NT2/D1 (cell line): ENCODE measurements around the gene RTBDN.

Experiments
- DNase-seq: peaks from one replicate; pipeline ENCODE4 v3.0.0-alpha.2; 2011; ENCODE audit warnings: low read depth, low spot score
- H3K27me3 ChIP-seq: 2 replicates; pipeline ENCODE4 v1.6.0; 2011; ENCODE audit warnings: mild to moderate bottlenecking; ENCODE audit not compliant: insufficient read length, insufficient read depth
- H3K36me3 ChIP-seq: 2 replicates; pipeline ENCODE4 v1.6.1; 2011; ENCODE audit warnings: mild to moderate bottlenecking, low read length, mixed read lengths; ENCODE audit not compliant: insufficient read depth, insufficient read length
- H3K4me1 ChIP-seq: 2 replicates; pipeline ENCODE4 v1.5.1; 2011; ENCODE audit not compliant: insufficient read depth, insufficient read length
- H3K4me3 ChIP-seq: 2 replicates; pipeline ENCODE4 v1.5.1; 2011; ENCODE audit warnings: low read depth; ENCODE audit not compliant: insufficient read length
- H3K9ac ChIP-seq: 2 replicates; pipeline ENCODE4 v1.6.0; 2011; ENCODE audit warnings: low read depth; ENCODE audit not compliant: insufficient read length
- H3K9me3 ChIP-seq: 2 replicates; pipeline ENCODE4 v1.5.1; 2011; ENCODE audit warnings: mild to moderate bottlenecking, low read length; ENCODE audit not compliant: insufficient read depth
- SUZ12 ChIP-seq: IDR thresholded peaks from 2 replicates; pipeline ENCODE4 v1.6.1; 2011; ENCODE audit not compliant: insufficient read length, insufficient read depth; ENCODE audit errors: extremely low read depth
- YY1 ChIP-seq: IDR thresholded peaks from 2 replicates; pipeline ENCODE4 v1.6.1; 2011; ENCODE audit not compliant: insufficient read length, insufficient read depth
- ZNF274 ChIP-seq: IDR thresholded peaks from 2 replicates; pipeline ENCODE4 v1.6.1; 2011; ENCODE audit warnings: mild to moderate bottlenecking, low read depth, low read length

Gene RTBDN

DNA sequence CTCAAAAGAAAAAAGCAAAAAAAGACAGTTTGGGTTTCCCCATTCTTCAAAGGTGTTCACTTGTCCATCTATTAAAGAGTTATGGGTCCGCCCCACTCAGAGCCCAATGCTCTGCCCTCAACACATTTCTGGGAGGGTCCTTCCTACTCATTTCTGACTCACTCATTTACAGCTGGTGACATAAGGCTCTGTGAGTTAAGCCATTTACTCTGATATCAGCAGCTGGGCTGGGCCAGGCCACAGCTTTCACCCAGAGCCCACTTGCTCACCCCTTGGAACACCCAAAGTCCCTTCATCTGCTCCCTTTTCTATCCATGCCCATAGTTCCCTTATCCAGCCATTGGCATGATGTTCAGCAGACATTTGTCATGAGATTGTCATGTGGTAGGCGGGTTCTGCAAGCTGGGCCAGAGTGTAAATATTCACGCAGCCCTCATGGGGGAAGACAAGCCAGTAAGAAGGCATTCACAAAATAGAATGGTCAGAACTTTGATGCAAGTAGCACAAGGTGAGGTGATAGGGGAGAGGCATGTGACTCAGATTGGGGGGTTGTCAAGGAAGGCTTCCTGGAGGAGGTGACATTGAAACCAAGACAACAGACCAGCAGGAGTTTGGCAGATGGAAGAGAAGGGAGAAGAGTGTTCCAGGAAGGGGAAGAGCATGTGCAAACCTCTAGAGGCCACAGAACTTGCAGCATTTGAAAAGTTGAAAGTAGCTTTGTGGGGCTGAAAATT lies 9.8 kb upstream of the RTBDN start:
- H3K4me1 ChIP-seq: peaks cover 17% of the 10 kb centered on the region
- peaks cover 24% of the 10 kb centered on the region for H3K27me3 ChIP-seq
- H3K9me3 ChIP-seq: no peaks in the 10 kb centered on the region
- no peak overlapping the region for H3K4me3 ChIP-seq
- H3K36me3 ChIP-seq: no peaks in the 10 kb centered on the region
- no peak for TF ChIP-seq YY1
- no peak for TF ChIP-seq ZNF274
- TF ChIP-seq SUZ12: no peak
- H3K9ac ChIP-seq: no peak overlapping the region
- DNase-seq: no peak

DNA sequence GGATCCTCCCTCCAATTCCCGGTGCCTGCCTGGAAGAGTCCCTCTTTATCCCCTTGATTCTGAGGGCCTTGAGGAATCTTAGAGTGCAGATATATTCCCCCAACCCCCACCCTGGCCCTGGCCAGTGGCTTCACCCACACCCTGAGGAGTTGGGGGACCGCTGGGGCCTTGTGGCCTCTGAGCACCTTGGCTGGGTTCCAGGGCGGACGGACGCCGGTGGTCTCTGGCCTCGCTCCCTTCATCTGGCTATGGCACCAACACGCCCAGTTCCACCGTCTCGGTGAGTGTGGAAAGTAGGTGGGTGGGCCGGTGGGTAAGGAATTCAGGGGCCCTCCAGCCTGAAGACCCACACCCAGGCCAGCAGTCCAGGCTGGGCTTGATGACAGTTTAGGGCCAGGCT lies 8.9 kb upstream of the RTBDN start:
- no peak overlapping the region for H3K9ac ChIP-seq
- H3K9me3 ChIP-seq: no peaks in the 10 kb centered on the region
- H3K36me3 ChIP-seq: no peaks in the 10 kb centered on the region
- no peak for DNase-seq
- no peak overlapping the region for H3K4me3 ChIP-seq
- H3K27me3 ChIP-seq: peaks cover 32% of the 10 kb centered on the region
- peaks cover 21% of the 10 kb centered on the region for H3K4me1 ChIP-seq
- TF ChIP-seq SUZ12 (no peak), ZNF274 (no peak), YY1 (no peak)

DNA sequence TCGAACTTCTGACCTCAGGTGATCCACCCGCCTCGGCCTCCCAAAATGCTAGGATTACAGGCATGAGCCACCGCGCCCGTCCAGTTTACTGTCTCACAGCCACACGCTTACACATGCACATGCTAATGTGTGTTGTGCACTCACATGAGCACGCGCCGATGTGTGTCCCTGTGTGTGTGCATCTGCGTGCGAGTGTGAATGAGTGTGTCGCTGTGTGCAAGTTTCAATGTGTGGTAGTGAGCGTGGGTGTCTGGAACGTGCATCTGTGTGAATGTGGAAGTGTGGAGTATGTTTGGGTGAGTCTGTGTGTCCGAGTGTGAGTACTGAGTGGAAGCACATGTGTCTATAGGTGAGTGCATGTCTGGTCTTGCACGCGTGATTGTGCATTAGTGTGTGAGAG lies 8.1 kb upstream of the RTBDN start:
- H3K27me3 ChIP-seq: peaks cover 30% of the 10 kb centered on the region

GRCh38 chr19:12841094-12841493 lies 6.7 kb upstream of the RTBDN start:
- TF ChIP-seq ZNF274 (no peak), YY1 (no peak), SUZ12 (no peak)
- Histone ChIP-seq H3K9ac (peak overlapping the region; percentile 9), H3K9me3 (no peaks in the 10 kb centered on the region), H3K27me3 (peaks cover 24% of the 10 kb centered on the region), H3K36me3 (no peaks in the 10 kb centered on the region), H3K4me3 (peak overlapping the region; percentile 21), H3K4me1 (peaks cover 20% of the 10 kb centered on the region)
- peak; percentile 88 for DNase-seq

More for the DNA sequence above, 8.1 kb upstream of the RTBDN start:
- H3K9me3 ChIP-seq: no peaks in the 10 kb centered on the region
- no peak overlapping the region for H3K9ac ChIP-seq
- no peak overlapping the region for H3K4me3 ChIP-seq
- no peaks in the 10 kb centered on the region for H3K36me3 ChIP-seq
- no peak for DNase-seq
- H3K4me1 ChIP-seq: peaks cover 20% of the 10 kb centered on the region
- TF ChIP-seq ZNF274 (no peak), SUZ12 (no peak), YY1 (no peak)

GRCh38 chr19:12840091-12841079 lies 6.0 kb upstream of the RTBDN start:
- peak overlapping the region; percentile 21 for H3K4me3 ChIP-seq
- peaks cover 20% of the 10 kb centered on the region for H3K4me1 ChIP-seq
- H3K27me3 ChIP-seq: peaks cover 26% of the 10 kb centered on the region
- no peak for TF ChIP-seq SUZ12
- no peak for TF ChIP-seq ZNF274
- no peak for TF ChIP-seq YY1
- no peaks in the 10 kb centered on the region for H3K36me3 ChIP-seq
- no peaks in the 10 kb centered on the region for H3K9me3 ChIP-seq
- DNase-seq: peak; percentile 94
- H3K9ac ChIP-seq: peak overlapping the region; percentile 9

DNA sequence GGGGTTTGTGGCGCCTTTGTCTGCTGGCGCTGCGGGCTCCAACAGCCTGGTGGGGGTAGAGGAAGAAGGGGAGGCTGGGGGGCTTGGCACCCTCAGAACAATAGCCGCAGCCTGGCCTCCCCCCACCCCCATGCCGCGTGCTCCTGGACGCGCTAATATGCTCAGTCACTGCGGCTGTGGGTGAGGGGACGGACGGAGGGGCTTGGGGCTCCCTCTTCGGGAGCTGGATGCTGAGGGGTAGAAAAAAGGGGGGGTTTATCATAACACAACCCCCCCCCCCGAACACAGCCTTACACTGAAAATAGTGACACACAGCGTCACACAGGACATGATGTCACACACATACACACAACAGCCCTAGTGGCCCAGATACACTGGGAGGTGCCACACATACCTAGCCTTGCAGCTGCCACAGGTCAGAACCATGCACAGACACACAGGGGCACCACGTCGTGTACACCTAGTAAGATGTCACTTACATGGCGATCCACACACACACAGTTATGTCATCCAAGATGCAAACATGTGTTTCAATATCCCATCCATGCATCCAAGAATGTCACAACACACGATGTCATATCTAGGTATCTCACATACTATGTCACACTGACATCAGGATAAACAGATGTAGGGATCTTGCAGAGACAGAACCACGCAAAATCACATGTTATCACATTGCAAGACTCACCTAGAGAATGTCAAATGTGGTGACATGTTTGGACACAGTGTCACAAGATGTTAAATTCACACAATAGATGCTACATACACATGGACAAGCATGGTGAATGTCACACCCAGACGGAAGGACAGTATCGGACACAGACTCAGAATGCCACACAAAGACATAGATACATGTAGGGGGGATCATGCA lies 4.7 kb upstream of the RTBDN start:
- TF ChIP-seq YY1: no peak
- TF ChIP-seq ZNF274: no peak
- no peak for TF ChIP-seq SUZ12
- Histone ChIP-seq H3K4me3 (peak overlapping the region; percentile 45), H3K27me3 (peaks cover 38% of the 10 kb centered on the region), H3K9ac (peak overlapping the region; percentile 36), H3K4me1 (peaks cover 15% of the 10 kb centered on the region), H3K9me3 (no peaks in the 10 kb centered on the region), H3K36me3 (no peaks in the 10 kb centered on the region)
- no peak for DNase-seq
